Naive thymus-derived CD4-positive, alpha-beta T cell (primary cell): ENCODE results near the gene MRPL4. TPM values are rescaled to one million over a fixed set of nuclear protein-coding genes. Genes with fewer than 3 reads are reported as not detected.
"Not testable (repeated sequence)": the region's sequence is repeated elsewhere in the genome, so short reads cannot be mapped to it uniquely, and the experiment has no call there.

Source experiments
- ATAC-seq: fragments of 150-1000 bp; cut with Tn5 transposase; 2 replicates; pipeline ENCODE4 v1.10.0; 2021; ENCODE audit warnings: mild to moderate bottlenecking, moderate library complexity
- CTCF ChIA-PET: fragments of 350-600 bp; sonication (Branson Sonifier 250); formaldehyde crosslinking; loops from one replicate; lab custom pipeline; 2021; ENCODE audit warnings: antibody characterized with exemption; lab: Charles Lee
- POLR2A ChIA-PET: fragments of 350-600 bp; sonication (Branson Sonifier 250); formaldehyde crosslinking; loops from one replicate; lab custom pipeline; 2021; ENCODE audit warnings: antibody characterized with exemption, inconsistent platforms; lab: Charles Lee
- DNase-seq, 9 donors: peaks; one replicate each; pipeline versions ENCODE4 v3.0.0 to v3.0.0-alpha.2; 2020 to 2022; ENCODE audit warnings: mixed read lengths in 1 of 9
- H3K27ac ChIP-seq: one replicate; pipeline ENCODE4 v1.7.0; 2013; ENCODE audit warnings: mild to moderate bottlenecking, low read depth, low read length, moderate library complexity
- H3K27me3 ChIP-seq, 2 donors: one replicate each; pipeline ENCODE4 v1.7.0; 2013; ENCODE audit warnings: low read length in 2 of 2, mild to moderate bottlenecking in 2 of 2, moderate library complexity in 2 of 2; ENCODE audit not compliant: control insufficient read depth in 2 of 2, insufficient read depth in 2 of 2
- H3K36me3 ChIP-seq, 3 experiments: 1 replicate in 2 of 3; 2 replicates in 1 of 3; pipeline ENCODE4 v1.7.0; 2013; ENCODE audit warnings: low read length in 3 of 3, mild to moderate bottlenecking in 3 of 3, moderate library complexity in 1 of 3; ENCODE audit not compliant: insufficient read depth in 3 of 3, control insufficient read depth in 2 of 3
- H3K4me1 ChIP-seq, 2 donors: one replicate each; pipeline ENCODE4 v1.7.0; 2013; ENCODE audit warnings: low read length in 2 of 2, mild to moderate bottlenecking in 2 of 2, moderate library complexity in 1 of 2; ENCODE audit not compliant: control insufficient read depth in 2 of 2, insufficient read depth in 2 of 2
- H3K4me3 ChIP-seq: 2 replicates; pipeline ENCODE4 v1.7.0; 2013; ENCODE audit warnings: mild to moderate bottlenecking, low read length
- H3K9me3 ChIP-seq, 3 experiments: 1 replicate in 2 of 3; 2 replicates in 1 of 3; pipeline ENCODE4 v1.7.0; 2013; ENCODE audit warnings: low read length in 3 of 3; ENCODE audit not compliant: control insufficient read depth in 2 of 3
- H3K27ac Mint-ChIP-seq, 9 donors: one replicate each; pipeline ENCODE4 v1.8.0; 2020 to 2022; ENCODE audit warnings: mixed read lengths in 9 of 9, mild to moderate bottlenecking in 8 of 9, moderate library complexity in 5 of 9, inconsistent platforms in 2 of 9
- H3K27me3 Mint-ChIP-seq, 5 donors: one replicate each; pipeline ENCODE4 v1.8.0; 2021 to 2022; ENCODE audit warnings: mixed read lengths in 5 of 5, mild to moderate bottlenecking in 1 of 5
- H3K36me3 Mint-ChIP-seq, 5 donors: one replicate each; pipeline ENCODE4 v1.8.0; 2020 to 2022; ENCODE audit warnings: mixed read lengths in 5 of 5, mild to moderate bottlenecking in 3 of 5, inconsistent platforms in 1 of 5
- H3K4me1 Mint-ChIP-seq, 7 donors: one replicate each; pipeline ENCODE4 v1.8.0; 2020 to 2022; ENCODE audit warnings: mixed read lengths in 7 of 7, mild to moderate bottlenecking in 3 of 7, inconsistent platforms in 1 of 7
- H3K4me3 Mint-ChIP-seq, 10 donors: one replicate each; pipeline ENCODE4 v1.8.0; 2020 to 2022; ENCODE audit warnings: mild to moderate bottlenecking in 10 of 10, mixed read lengths in 10 of 10, moderate library complexity in 6 of 10, inconsistent platforms in 2 of 10
- H3K9me3 Mint-ChIP-seq, 11 donors: one replicate each; pipeline ENCODE4 v1.8.0; 2020 to 2022; ENCODE audit warnings: mixed read lengths in 11 of 11, mild to moderate bottlenecking in 4 of 11, inconsistent platforms in 1 of 11, moderate library complexity in 1 of 11
- intact Hi-C, 2 donors: fragments of 100-400 bp; cut with micrococcal nuclease; formaldehyde crosslinking; loops; one replicate each; pipeline ENCODE4 v1.15.1; 2023
- polyA plus RNA-seq, 2 donors: library from polyadenylated mRNA; unstranded; fragments of 300-500 nt; fragmentation: Illumina TruSeq; gene quantifications; one replicate each; pipeline ENCODE4 v1.2.3, GENCODE V29; 2021
- total RNA-seq, 6 experiments: library from RNA in 5 of 6; stranded (reverse) in 5 of 6; gene quantifications; 1 replicate in 5 of 6; 2 replicates in 1 of 6; pipeline ENCODE4 v1.2.3 and lab custom pipeline; 2021 to 2026

The MRPL4 gene
- total and polyA plus RNA-seq, 7 experiments from 2014 or later = 24.9 to 70.5 (median 40.7) TPM

GRCh38 chr19:10231612-10232228 is 20.3 kb upstream of the MRPL4 start:
- Mint-ChIP-seq H3K36me3 (peaks cover 0 to 3% (median 0%) of the 10 kb centered on the region in 5 donors), H3K27ac (peak overlapping the region; percentile 58 to 89 (median 83)), H3K27me3 (no peaks in the 10 kb centered on the region), H3K9me3 (no peaks in the 10 kb centered on the region), H3K4me1 (peaks cover 13 to 39% (median 28%) of the 10 kb centered on the region in 7 donors), H3K4me3 (peak overlapping the region; percentile 70 to 94 (median 82))
- POLR2A ChIA-PET = interaction anchor here (0.6 to 1.3 kb wide), 3 partner anchors 18 to 111 kb away, joined by 3 to 10 read pairs (median 4); no protein-coding TSS in a partner anchor
- no peaks in the 10 kb centered on the region for H3K9me3 ChIP-seq
- DNase-seq (no peak), ATAC-seq (no peak)
- intact Hi-C loops = loop anchor here (1.0 to 2.0 kb wide), 2 partner anchors 37 kb away; partner anchors contain the start of gene DNMT1 (in 2 of the 2)
- peaks cover 22% of the 10 kb centered on the region in 2 donors for H3K4me1 ChIP-seq
- H3K36me3 ChIP-seq = peaks cover 0 to 9% (median 0%) of the 10 kb centered on the region in 3 experiments
- CTCF ChIA-PET = interaction anchor here (8.0 kb wide), 1 partner anchor 19 kb away, joined by 52 read pairs; the partner anchor contains the start of gene MRPL4
- peak overlapping the region; percentile 94 for H3K27ac ChIP-seq
- H3K4me3 ChIP-seq = peak overlapping the region; percentile 81
- no peaks in the 10 kb centered on the region for H3K27me3 ChIP-seq

GRCh38 chr19:10233946-10234345 is 18.1 kb upstream of the MRPL4 start:
- no peaks in the 10 kb centered on the region for H3K9me3 ChIP-seq
- no peak overlapping the region for H3K4me3 ChIP-seq
- peaks cover 0 to 9% (median 0%) of the 10 kb centered on the region in 3 experiments for H3K36me3 ChIP-seq
- intact Hi-C loops = no loop called here
- H3K27ac Mint-ChIP-seq = peak overlapping the region in 3 of 9 donors; percentile 37 to 78 (median 38)
- H3K27me3 Mint-ChIP-seq = no peaks in the 10 kb centered on the region
- H3K36me3 Mint-ChIP-seq = peaks cover 0 to 3% (median 0%) of the 10 kb centered on the region in 5 donors
- ATAC-seq (no peak), DNase-seq (no peak)
- H3K27me3 ChIP-seq = no peaks in the 10 kb centered on the region
- H3K4me1 ChIP-seq = peaks cover 19 to 22% of the 10 kb centered on the region in 2 donors
- no peak overlapping the region for H3K27ac ChIP-seq
- H3K4me3 Mint-ChIP-seq = peak overlapping the region in 1 of 10 donors; percentile 38
- no peaks in the 10 kb centered on the region for H3K9me3 Mint-ChIP-seq
- ChIA-PET CTCF (interaction anchor here (0.6 to 8.0 kb wide), 3 partner anchors 11 to 344 kb away, joined by 3 to 52 read pairs (median 5); partner anchors contain the start of gene MRPL4), POLR2A (no interaction called here)
- peaks cover 13 to 44% (median 30%) of the 10 kb centered on the region in 7 donors for H3K4me1 Mint-ChIP-seq

- intact Hi-C loops = no loop called here
- CTCF ChIA-PET = interaction anchor here (0.6 to 8.0 kb wide), 3 partner anchors 15 to 276 kb away, joined by 3 to 52 read pairs (median 4); partner anchors contain the start of gene MRPL4
- no peaks in the 10 kb centered on the region for H3K9me3 Mint-ChIP-seq
- H3K4me1 ChIP-seq = peaks cover 11 to 14% of the 10 kb centered on the region in 2 donors
- peaks cover 6 to 35% (median 22%) of the 10 kb centered on the region in 7 donors for H3K4me1 Mint-ChIP-seq
- H3K9me3 ChIP-seq = no peaks in the 10 kb centered on the region
- peaks cover 0 to 9% (median 0%) of the 10 kb centered on the region in 3 experiments for H3K36me3 ChIP-seq
- ATAC-seq (no peak), DNase-seq (no peak)
- no peak overlapping the region for H3K4me3 ChIP-seq
- no peaks in the 10 kb centered on the region for H3K27me3 ChIP-seq
- no peak overlapping the region for H3K27ac ChIP-seq
- peak overlapping the region in 8 of 10 donors; percentile 25 to 92 (median 75) for H3K4me3 Mint-ChIP-seq
- H3K27ac Mint-ChIP-seq = peak overlapping the region; percentile 14 to 99 (median 96)
- peaks cover 0 to 3% (median 0%) of the 10 kb centered on the region in 5 donors for H3K36me3 Mint-ChIP-seq
- POLR2A ChIA-PET = interaction anchor here (0.7 kb wide), 1 partner anchor 64 kb away, joined by 3 read pairs; no protein-coding TSS in a partner anchor
- H3K27me3 Mint-ChIP-seq = no peaks in the 10 kb centered on the region
Measured at GRCh38 chr19:10235003-10235402, 17.0 kb upstream of the MRPL4 start.

DNA sequence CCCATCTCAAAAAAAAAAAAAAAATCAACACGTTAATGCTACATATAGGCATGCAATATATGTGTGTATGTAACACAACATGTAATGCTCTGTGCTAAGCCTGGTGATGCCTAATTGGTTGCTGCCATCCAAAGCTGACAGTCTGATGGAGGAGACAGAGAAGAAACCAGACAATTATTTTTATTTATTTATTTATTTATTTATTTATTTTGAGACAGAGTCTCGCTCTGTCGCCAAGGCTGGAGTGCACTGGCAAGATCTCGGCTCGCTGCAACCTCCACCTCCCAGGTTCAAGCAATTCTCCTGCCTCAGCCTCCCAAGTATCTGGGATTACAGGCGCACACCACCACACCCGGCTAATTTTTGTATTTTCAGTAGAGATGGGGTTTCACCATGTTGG is 16.6 kb upstream of the MRPL4 start:
- H3K4me3 ChIP-seq, H3K9me3 Mint-ChIP-seq, intact Hi-C loops, H3K9me3 ChIP-seq, H3K36me3 Mint-ChIP-seq, H3K27me3 Mint-ChIP-seq, H3K27me3 ChIP-seq, ATAC-seq, DNase-seq, H3K36me3 ChIP-seq: not testable (repeated sequence)
- peaks cover 10 to 14% of the 10 kb centered on the region in 2 donors for H3K4me1 ChIP-seq
- peaks cover 6 to 35% (median 21%) of the 10 kb centered on the region in 7 donors for H3K4me1 Mint-ChIP-seq
- ChIA-PET POLR2A (interaction anchor here (0.7 to 1.7 kb wide), 9 partner anchors 9 to 129 kb away, joined by 3 to 9 read pairs (median 3); partner anchors contain the start of genes MRPL4 and PPAN), CTCF (interaction anchor here (0.6 to 8.0 kb wide), 3 partner anchors 15 to 92 kb away, joined by 3 to 52 read pairs (median 3); partner anchors contain the start of gene MRPL4)
- H3K27ac ChIP-seq = peak overlapping the region; percentile 78
- H3K4me3 Mint-ChIP-seq = peak overlapping the region in 8 of 10 donors; percentile 25 to 92 (median 86)
- H3K27ac Mint-ChIP-seq = peak overlapping the region; percentile 86 to 99 (median 96)

GRCh38 chr19:10237702-10238101 is 14.3 kb upstream of the MRPL4 start:
- POLR2A ChIA-PET = no interaction called here
- no peaks in the 10 kb centered on the region for H3K9me3 ChIP-seq
- H3K4me3 ChIP-seq = no peak overlapping the region
- Mint-ChIP-seq H3K4me3 (peak overlapping the region in 2 of 10 donors; percentile 13 to 29), H3K9me3 (no peaks in the 10 kb centered on the region), H3K27me3 (no peaks in the 10 kb centered on the region), H3K36me3 (peaks cover 0 to 3% (median 0%) of the 10 kb centered on the region in 5 donors), H3K27ac (peak overlapping the region in 1 of 9 donors; percentile 34), H3K4me1 (peaks cover 6 to 27% (median 17%) of the 10 kb centered on the region in 7 donors)
- no peaks in the 10 kb centered on the region for H3K36me3 ChIP-seq
- no peak for ATAC-seq
- H3K4me1 ChIP-seq = peaks cover 10 to 14% of the 10 kb centered on the region in 2 donors
- CTCF ChIA-PET = interaction anchor here (8.0 kb wide), 1 partner anchor 13 kb away, joined by 52 read pairs; the partner anchor contains the start of gene MRPL4
- H3K27me3 ChIP-seq = no peaks in the 10 kb centered on the region
- intact Hi-C loops = loop anchor here in 1 of 2 donors (2.0 kb wide), 2 partner anchors 19 to 95 kb away; no protein-coding TSS in a partner anchor
- DNase-seq = no peak
- no peak overlapping the region for H3K27ac ChIP-seq

DNA sequence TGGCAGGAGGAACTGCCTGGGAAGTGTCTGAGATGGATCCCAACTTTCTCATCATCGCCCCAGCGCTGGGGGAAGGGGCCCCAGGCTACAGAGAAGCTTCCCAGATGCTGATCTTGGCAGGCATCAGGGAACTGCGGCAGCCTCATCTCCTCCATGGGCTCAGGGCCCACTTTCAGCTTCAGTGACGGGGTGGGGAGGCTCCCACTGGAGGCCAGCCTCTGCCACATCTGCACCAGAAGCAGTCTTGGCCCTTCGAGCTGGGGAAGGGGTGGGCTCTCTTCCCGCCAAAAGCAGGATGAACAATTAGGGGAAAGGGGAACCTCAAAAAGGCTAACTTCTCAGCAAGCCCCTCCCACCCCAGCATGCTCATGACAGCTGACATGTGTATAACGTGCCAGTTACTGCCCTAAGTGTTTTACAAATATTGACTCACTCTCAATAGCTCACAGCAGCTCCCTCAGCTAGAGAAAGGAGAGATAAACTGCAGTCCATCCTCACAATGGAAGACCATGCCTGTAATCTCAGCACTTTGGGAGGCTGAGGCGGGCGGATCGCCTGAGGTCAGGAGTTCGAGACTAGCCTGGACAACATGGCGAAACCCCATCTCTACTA is 13.7 kb upstream of the MRPL4 start:
- Histone ChIP-seq H3K9me3 (no peaks in the 10 kb centered on the region), H3K4me3 (no peak overlapping the region), H3K4me1 (peaks cover 10 to 14% of the 10 kb centered on the region in 2 donors), H3K27ac (no peak overlapping the region), H3K27me3 (no peaks in the 10 kb centered on the region), H3K36me3 (no peaks in the 10 kb centered on the region)
- ChIA-PET CTCF (interaction anchor here (8.0 kb wide), 1 partner anchor 12 kb away, joined by 52 read pairs; the partner anchor contains the start of gene MRPL4), POLR2A (interaction anchor here (0.7 kb wide), 1 partner anchor 69 kb away, joined by 4 read pairs; no protein-coding TSS in a partner anchor)
- peak overlapping the region in 6 of 9 donors; percentile 4 to 34 (median 25) for H3K27ac Mint-ChIP-seq
- ATAC-seq = no peak
- peaks cover 0 to 3% (median 0%) of the 10 kb centered on the region in 5 donors for H3K36me3 Mint-ChIP-seq
- DNase-seq = no peak
- no peaks in the 10 kb centered on the region for H3K27me3 Mint-ChIP-seq
- H3K4me1 Mint-ChIP-seq = peaks cover 6 to 27% (median 17%) of the 10 kb centered on the region in 7 donors
- peak overlapping the region in 2 of 10 donors; percentile 2 to 29 for H3K4me3 Mint-ChIP-seq
- intact Hi-C loops = no loop called here
- no peaks in the 10 kb centered on the region for H3K9me3 Mint-ChIP-seq
